ENCODE data around the gene R3HCC1L.

R3HCC1L gene

DNA sequence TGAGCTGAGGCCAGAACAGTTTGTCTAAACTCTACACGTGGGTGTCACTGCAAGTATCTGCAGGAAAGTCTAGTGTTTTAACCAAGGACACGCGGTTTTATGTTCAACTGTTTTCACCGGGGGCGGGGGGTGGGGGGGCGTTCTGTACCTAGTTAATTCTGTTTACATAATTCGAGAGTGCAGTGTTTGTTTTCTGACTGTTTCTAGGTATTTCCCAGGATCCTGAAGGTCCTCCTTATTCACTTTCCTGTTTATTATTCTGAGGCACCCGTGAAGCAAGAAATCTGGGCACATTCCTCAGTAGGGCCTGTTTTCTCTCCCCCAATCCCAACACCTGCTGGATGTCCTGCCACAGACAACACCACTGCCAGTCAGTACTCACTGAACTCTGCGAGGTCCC lies 125.9 kb downstream of the R3HCC1L start:
- no peak for DNase-seq (ENCODE audit: low read depth in 2 of 2)

DNA sequence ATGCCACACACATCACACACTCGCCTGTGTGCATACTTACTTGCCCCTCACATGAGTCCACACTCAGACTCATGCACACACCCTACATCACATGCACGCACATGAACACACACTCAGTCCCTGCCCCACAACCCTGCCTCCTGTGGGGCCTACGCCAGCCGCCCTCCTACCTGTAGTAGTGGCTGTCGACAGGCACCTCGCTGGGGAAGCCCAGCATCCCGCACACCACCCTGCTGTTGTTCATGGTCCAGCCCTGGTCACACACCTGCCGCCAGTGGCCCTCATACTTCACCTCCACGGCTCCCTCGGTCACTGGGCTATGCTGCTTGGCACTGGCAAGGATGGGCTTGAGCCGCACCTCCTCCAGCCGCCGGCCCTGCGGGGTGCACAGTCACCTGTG lies 126.3 kb downstream of the R3HCC1L start:
- no peak for DNase-seq (ENCODE audit: low read depth in 2 of 2)

DNA sequence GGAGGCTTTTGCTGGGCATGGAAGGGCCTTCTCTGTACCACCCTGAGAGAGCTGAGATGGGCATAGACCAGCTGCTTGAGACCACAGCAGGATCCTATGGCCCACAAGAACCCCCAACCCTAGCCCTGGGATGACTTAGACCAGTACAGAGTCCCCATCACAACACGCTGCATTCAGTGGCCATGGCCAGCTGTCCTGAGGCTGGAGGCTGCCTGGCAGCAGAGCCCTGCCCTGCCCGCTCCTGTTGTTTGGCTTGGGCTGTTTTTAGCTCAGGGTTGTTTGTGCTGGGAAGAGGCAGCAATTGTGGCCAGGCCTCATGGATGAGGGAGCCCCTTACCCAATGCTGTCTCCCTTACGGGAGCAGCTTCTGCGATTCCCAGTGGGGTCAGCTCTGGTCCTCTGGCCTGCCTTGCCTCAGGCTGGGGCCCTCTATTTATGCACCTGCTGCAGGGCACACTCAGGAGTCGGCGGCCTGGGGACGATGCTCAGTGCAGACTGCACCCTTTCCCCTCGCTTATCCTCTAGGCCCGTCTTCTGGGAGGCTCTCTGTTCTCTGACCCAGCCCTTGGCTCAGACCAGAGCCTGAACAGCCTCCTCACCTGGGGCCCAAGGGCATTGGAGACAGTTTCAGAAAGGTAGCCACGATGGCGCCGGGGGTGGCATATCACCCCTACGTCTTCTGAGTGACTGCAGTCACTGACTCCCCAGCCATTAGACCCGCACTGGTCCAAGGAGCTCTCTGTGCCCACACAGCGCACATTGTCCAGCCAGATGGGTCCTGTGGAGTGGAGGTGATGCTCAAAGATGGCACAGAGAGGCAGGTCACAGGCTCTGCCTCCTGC lies 127.2 kb downstream of the R3HCC1L start:
- DNase-seq (ENCODE audit: low read depth in 2 of 2) = no peak

DNA sequence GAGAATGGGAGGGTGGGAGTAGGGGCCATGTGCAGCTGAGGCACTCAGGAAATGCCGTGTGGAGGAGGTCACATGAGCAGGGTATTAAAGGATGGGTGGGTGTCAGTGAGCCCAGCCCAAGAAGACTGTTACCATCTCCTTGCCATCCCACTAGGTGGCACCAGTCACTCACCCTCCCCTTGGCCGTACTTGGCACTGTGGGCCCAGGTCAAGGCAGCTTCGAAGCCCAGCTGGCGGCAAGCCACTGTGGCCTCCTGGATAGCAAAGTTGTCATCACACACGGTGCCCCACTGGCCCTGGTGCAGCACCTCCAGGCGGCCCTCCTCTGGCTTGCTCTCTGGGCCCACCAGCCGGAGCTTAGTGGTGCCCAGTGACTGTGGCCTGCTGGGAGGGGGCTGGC lies 128.1 kb downstream of the R3HCC1L start:
- DNase-seq (ENCODE audit: low read depth in 2 of 2) = no peak

DNA sequence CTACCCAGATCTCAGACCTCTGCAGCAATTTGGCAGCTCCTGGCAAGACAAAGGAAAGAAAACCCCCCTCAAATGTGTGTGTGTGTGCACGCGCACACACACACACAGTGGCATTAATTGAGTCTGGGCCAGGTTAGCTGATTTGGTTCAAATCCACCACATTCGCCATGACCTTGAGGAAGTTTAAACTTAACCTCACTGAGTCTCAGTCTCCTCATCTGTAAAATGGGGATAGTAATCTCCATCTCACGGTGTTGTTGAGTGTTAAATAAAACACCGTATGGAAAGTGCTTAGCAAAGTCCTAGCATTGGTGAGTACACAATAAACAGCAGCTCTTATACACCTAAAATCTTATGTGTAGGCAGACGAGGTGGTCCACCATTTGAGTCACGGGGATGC lies 128.6 kb downstream of the R3HCC1L start:
- no peak for DNase-seq (ENCODE audit: low read depth in 2 of 2)

DNA sequence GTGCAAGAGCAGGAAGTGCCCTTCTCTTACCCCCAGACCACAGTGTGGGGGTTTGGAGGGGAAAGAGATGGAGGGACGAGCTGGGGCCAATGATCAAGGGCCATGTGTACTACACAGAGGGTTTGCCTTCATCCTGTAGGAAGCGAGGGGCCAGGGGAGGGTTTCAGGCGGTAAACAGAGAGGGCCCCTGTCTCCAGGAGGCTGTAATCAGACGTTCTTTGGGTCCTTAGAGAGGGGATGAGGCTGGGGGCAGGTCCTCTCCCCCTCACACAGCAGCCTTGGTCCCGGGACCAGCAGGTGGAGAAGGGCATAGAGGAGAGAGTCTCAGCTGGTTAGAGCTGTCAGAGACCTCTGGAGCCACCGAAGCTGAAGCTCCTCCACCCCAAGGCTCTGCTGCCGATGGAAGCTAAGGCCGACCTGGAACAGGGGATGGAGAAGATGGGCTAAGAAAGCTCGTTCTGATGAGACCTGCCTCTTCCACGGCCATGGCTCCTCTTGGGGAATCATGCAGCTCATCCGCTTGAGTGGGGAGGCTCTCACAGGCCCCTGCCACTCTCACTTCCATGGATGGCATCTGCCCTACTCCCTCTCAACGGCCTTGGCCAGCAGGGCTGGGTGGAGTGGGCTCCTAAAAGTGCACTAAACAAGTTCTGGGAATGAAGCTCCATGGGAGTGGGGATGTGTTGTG lies 130.1 kb downstream of the R3HCC1L start:
- DNase-seq (ENCODE audit: low read depth in 2 of 2) = no peak

DNA sequence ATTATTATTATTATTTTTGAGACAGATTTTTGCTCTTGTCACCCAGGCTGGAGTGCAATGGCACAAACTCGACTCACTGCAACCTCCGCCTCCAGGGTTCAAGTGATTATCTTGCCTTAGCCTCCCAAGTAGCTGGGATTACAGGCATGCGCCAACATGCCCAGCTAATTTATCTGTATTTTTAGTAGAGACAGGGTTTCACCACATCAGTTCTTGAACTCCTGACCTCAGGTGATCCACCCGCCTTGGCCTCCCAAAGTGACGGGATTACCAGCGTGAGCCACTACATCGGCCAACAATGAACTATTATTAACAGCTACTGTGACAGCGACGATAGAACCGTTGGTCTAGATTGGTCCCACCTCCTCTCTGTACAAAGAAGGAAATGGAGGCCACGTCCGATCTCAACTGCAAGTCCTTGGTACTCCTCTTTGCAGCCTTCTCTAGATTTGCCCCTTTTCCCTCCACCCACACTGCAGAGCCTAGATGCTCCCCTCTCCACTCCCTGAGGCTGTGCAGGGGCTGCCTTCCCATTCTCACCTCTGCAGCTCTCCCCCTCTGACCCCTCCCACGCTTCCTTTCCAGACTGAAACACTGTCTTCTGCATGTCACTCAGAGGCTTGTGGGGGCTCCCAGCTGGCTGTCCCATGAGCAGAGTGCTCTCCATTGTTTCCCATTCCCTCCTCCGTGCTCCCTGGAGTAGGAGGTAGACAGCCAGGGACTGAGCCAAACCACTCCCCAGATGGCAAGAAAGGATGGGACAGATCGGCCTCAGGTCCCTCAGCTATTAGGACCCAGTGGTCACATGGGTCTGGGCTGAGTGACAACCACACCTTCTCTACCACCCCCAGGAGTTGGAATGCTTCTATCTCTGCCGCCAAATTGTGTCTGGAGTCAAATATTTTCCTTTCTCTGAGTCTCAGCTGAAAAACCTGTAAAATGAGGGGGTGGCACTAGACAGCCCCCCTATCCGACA lies 131.2 kb downstream of the R3HCC1L start:
- DNase-seq (ENCODE audit: low read depth in 2 of 2) = no peak

DNA sequence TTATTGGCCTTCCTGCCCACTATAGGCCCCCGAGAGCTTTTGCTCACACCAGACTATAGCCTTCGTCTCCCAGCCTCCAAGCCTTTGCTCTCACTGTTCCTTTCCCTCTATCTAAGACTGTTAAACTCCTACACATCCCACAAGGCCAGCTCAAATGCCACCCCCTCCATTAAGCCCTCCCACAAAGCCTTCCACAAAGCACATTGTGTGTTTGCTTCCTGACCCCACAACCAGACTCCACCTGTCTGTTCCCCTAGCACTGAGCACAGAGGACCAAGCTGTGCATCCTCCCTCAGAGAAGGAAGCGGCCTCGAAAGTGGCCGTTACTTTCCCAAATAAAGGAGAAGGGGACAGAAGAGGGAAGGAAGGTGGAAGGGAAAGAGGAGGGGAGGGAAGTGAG lies 132.2 kb downstream of the R3HCC1L start:
- no peak for DNase-seq (ENCODE audit: low read depth in 2 of 2)

DNA sequence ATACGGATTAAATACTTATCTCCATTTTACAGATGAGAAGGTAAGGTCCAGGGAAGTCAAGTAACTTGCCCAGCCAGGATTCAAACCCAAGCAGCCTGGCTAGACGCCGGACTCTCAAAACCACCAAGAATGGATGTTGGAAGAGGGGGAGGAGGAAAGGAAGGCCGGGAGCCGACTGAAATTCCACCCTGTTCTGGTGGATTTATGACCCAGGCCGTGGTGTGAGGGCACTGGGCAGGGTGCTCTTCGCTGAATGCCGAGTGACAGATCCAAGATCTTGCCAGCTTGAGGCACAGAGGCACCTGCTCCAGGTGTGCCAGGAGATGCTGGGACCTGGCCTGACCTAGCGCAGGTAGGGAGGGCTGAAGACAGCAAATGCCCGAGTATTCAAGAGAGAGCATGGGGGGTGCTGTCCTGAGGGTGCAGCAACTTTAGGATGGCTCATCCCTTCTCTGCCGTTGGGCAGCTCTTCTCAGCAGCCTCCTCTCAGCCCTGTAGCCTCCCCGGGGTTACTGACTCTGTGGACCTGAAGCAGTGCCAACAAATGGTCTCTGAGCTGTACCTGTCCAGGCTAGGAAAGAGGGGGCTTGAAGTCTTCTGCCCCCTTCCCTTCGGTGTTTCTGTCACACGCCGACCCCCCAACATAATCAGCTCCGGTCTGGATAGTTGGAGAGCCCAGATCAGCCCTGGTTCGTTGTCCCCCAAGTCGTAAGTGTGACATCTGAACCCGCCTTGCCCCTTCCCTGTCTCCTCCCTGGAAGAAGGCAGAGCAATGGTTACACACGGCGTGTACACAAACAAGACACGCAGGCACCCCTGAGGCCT lies 132.8 kb downstream of the R3HCC1L start:
- DNase-seq (ENCODE audit: low read depth in 2 of 2) = no peak

DNA sequence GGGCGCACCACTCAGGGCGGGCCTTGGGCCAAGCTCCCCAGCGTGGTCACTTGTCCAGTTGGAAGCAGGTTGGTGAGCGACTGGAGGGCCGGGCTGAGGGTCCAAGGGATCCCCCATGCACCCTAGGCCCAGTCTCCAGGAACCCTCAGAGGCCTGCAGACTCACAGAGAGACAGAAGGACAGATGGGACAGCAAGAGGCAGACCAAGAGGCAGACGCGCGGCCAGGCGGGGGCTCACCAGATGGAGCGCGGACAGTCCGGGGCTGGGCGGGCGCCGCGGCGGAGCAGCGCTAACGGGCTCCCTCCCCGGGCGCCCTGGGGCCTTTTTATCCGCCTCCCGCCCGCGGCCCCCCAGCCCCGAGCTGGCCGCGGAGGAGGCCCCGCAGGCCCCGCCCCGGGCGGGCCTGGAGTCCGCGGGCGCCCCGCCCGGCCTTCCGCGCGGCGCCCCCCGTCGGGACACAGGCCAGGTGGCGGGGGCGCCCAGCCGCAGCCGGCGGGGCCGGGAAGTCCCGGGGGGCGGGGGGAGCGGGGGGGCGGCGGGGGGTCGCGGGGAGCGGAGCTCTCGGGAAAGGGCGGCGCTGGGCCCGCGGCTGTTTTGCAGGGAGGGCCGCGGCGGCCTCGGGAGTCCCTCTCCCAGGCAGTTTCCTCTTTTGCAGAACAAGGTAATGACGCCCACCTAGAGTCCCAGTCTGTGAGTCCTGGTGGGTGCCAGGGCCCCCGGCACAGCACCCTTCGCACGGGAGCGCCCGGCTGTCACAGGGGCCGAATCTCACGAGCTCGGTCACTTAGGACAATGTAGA lies 133.6 kb downstream of the R3HCC1L start, which contains the start of gene LOXL4:
TSS of gene LOXL4 (minus strand) at position 301 of the 800 bp plus-strand sequence. CDS start 5,175 bp downstream, outside the sequence.
- DNase-seq (ENCODE audit: low read depth in 2 of 2) = no peak

DNA sequence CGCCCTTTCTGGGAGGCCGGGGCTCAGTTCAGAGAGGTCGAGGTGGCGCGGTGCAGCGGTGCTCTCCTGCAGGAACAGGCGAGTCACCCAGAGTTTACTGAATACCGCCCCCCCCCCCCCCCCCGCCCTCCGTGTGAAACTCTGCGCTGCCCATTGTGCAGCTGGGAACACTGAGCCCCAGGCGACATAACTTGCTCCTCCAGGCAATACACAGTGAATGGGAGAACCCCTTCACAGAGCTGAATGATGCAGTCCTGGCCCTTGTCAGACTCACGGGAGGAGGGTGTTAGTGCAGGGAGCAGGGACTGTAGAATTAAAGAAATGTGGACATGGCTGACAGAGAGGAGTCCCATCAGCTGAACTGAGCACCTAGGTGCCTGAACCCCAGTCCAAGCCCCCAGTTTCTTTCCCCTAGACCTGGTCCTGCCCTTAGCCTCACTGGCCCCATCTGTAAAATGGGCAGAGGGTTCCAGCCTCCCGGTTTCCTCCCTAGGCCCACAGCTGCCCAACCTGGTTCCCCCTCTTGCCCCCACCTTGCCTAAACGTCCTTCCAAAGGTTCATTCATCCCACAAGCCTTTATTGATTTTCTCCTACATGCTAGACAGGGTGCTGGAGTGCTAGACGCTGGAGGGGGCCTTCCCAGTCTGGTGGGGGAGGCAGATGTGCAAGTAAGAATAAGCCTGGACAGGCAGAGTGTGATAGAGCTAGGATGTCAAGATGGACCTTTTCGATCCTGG lies 134.4 kb downstream of the R3HCC1L start:
- DNase-seq (ENCODE audit: low read depth in 2 of 2) = no peak

DNA sequence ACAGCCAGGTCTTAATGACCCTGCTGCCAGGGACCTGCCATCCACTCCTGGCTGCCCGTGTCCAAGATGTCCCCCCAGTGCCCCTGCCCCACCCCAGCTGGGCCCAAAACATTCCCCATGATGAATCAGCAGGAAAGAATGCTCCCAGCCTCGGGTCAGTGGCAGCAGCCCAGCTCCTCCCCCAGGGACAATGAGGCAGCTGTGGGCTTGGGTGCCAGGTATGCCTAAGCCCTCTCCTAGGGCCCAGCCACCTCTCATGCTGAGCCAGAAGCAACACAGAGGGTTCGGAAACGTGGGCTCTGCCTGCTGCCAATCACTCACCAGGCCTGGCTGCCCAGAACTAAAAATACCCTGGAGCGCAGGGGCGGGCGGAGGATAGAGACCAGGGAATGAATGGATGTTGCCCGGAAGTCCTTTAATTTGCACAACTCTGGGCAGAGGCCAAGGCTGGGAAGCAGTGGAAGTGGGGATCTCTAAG lies 135.0 kb downstream of the R3HCC1L start:
- no peak for DNase-seq (ENCODE audit: low read depth in 2 of 2)

DNA sequence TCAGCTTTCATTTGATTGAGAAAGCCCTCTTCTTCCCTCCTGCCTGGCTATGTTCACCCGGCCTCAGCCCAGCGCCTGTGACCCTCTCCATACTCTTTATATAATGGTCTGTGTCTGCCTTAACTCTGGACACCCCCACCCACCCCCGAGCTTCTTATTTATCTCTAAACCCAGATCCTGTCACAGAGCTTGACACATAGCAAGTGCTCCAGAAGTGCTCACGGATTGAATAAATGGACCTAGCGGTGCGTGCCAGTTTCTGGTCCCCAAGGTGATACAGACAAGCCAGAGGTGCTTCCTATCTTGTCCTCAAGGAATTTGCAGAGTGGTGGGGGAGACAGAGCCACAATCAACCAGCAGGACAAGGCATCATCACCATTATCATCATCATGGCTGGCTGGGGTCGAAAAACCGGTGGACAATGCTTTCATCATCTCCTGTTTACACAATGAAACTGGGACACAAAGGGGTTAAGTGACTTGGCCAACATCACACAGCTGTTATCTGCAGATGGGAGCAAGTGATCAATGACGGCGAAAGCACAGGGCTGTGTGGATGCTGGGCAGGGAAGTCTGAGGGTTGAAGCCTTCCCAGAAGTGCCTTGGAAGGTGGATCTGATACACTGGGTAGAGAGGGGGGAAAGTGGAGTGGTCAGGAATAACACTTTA lies 135.8 kb downstream of the R3HCC1L start:
- DNase-seq (ENCODE audit: low read depth in 2 of 2) = no peak

DNA sequence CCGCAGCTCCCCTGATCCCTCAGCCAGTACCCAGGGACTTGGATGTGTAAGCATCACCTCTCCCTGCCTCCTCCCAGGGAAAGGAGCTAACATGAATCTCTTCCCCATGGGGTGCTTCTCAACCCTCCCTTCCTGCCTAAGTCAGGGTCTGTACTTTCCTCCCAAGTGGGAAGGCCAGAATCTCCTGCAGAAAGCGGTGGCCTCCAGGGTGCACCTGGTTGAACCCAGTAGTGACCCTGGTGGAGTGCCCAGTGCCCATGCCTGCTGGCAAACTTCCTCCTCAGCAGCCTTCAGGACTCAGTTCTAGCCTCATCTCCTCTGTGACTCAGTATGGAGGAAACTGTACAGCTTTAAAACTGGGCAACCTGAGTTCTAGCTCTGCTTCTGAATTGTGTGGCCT lies 136.3 kb downstream of the R3HCC1L start:
- no peak for DNase-seq (ENCODE audit: low read depth in 2 of 2)

DNA sequence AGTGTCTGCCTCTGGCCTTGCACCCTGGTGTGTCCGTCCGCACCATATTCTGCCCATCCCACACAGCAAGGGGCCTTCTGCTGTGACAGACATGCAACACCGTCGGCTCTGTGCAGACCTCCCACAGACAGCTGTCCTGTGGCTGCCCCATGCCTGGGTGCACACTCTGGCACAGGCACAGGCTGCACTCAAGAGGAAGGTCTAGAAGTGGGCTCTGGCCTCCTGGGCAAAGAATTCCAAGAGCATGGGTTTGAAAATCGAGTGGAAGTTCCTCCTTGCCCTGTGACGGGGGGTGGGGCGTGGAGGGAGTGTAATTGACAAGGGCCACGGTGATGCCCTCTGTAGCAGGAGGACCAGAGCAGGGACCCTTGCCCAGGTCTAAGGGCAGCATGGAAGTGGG lies 137.8 kb downstream of the R3HCC1L start:
- no peak for DNase-seq (ENCODE audit: low read depth in 2 of 2)

DNA sequence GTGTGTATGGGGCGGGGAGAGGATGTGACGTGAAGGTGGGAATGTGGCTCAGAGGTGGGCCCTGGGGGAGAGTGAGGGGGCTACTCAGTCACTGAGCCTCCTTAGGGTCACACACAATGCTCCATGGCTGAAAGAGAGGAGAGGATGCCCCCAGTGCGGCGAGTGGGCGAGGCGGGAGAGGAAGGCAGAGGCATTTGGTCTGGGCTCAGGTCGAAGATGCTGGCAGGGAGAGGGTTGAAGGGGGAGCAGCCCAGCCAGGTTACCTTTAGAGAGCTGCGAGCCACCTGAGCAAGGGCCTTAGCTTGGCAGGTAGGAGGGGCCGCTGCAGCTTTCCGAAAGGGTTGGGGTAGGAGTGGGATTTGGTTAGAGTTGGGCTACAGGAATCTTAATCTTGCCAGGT lies 138.2 kb downstream of the R3HCC1L start:
- DNase-seq (ENCODE audit: low read depth in 2 of 2) = no peak

DNA sequence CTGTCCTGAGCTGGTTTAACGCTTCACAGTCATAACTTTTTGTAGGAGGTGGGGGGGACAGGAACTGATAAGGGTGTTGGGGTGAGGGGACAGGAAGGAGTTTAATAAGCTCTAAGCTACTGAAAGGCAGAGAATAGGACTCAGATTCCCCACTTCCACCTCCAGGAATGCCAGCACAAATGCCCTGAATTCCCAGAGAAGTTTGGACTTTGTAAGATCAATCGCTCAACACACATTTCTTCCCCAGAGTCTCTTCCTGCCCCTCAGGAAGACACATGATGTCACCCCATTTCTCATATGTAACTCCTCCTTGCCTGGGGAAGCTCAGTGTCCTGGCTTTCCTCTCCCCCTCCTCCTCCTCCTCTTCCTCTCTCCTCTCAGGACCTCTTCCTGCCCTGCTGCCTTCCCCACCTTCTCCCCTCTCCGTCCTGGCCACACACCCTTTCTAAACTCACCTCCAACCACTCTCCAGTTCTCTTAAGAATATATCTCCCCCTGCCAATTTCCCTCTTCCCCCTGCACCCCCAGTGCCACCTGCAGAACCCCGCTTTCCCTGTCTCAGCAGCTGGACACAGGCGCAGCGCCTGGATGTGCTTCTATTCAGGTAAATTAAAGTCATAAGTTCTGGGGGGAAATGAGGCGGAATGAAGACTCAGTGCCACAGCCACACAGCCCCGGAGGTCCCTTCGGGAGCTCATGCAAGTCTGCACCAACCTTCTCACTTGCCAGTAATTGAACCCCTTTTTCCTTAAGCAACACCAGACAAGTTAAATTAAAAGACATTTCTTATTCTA lies 138.8 kb downstream of the R3HCC1L start:
- DNase-seq (ENCODE audit: low read depth in 2 of 2) = no peak

DNA sequence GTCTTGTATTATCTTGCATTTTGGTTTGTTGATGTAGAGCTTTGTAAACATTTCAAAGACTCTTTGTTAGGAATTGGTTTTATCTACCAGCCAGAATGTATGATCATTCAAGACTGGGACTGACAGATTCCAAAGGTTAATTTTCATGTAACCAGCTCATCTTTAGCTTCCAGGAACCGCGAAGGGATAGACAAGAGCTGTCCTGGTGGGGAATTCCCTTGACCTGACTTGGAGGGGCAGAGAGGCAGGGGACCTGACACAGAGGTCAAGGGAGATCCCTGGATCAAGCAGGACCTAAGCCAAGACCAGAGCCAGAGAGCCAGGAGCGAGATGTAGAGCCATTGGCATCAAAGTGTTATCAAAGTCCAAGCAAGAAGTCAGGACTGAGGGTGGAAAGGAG lies 140.1 kb downstream of the R3HCC1L start:
- no peak for DNase-seq (ENCODE audit: low read depth in 2 of 2)
